ENCODE results near the gene SLC22A23.

SLC22A23 gene

GRCh38 chr6:3398755-3399696 is 57.8 kb downstream of the SLC22A23 start:
- Histone ChIP-seq H3K4me3 (ENCODE audit: low read length) (no peak overlapping the region), H3K27ac (ENCODE audit: low read depth, low read length) (no peak overlapping the region), H3K27me3 (ENCODE audit: control insufficient read depth, insufficient read depth, low read length) (no peaks in the 10 kb centered on the region), H3K9ac (ENCODE audit: low read length) (no peak overlapping the region), H3K36me3 (ENCODE audit: control insufficient read depth, insufficient read depth, low read length) (no peaks in the 10 kb centered on the region), H3K4me1 (ENCODE audit: control insufficient read depth, insufficient read depth, low read length) (peaks cover 13% of the 10 kb centered on the region)

GRCh38 chr6:3398165-3398562 is 58.7 kb downstream of the SLC22A23 start:
- H3K27ac ChIP-seq (ENCODE audit: low read depth, low read length) = no peak overlapping the region
- H3K4me1 ChIP-seq (ENCODE audit: control insufficient read depth, insufficient read depth, low read length) = peaks cover 13% of the 10 kb centered on the region
- H3K4me3 ChIP-seq (ENCODE audit: low read length) = no peak overlapping the region
- H3K9ac ChIP-seq (ENCODE audit: low read length) = no peak overlapping the region
- H3K27me3 ChIP-seq (ENCODE audit: control insufficient read depth, insufficient read depth, low read length) = no peaks in the 10 kb centered on the region
- H3K36me3 ChIP-seq (ENCODE audit: control insufficient read depth, insufficient read depth, low read length) = no peaks in the 10 kb centered on the region

DNA sequence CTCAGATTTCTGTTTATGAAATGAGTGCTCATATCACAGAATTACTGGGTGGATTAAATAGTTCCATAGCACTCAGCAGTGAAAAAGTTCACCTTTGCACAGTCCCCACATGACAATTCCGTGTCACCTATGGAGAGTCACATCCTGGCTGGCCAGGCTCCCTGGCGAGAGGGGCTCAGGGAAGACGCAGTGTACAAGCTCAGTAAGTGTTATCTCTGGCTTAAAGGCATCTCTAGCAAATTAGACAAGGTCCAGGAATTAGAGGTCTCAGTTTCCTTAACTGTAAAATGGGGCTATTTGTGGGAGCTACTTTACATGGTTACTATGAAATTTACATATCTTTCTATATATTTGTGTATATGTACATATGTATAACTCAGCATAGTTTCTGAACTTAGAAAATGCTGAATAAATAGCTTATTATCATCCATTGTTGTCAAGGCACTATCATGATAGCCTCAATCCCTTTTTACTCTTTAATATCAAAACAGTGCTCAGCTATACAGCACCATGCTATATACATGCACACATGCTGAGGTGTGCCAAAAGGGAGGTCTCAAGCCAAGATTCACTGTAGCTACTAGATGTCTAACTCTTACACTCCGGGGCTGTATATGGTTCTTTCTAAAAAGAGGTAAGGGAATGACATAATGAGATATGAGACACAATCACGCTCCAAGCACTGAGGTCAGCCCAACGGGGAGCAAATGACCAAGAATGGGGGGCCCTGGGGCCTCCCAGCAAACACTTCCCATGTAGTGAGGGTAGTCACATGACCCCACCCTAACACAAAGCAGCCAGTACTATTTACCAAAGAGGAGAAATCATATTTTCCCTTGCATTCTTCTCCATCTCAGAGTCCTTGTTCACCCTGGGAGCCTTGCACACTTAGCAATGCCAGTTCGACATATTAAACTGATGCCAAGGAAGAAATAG is 59.4 kb downstream of the SLC22A23 start:
- no peak overlapping the region for H3K4me3 ChIP-seq (ENCODE audit: low read length)
- H3K27ac ChIP-seq (ENCODE audit: low read depth, low read length) = no peak overlapping the region
- no peaks in the 10 kb centered on the region for H3K27me3 ChIP-seq (ENCODE audit: control insufficient read depth, insufficient read depth, low read length)
- no peaks in the 10 kb centered on the region for H3K36me3 ChIP-seq (ENCODE audit: control insufficient read depth, insufficient read depth, low read length)
- H3K9ac ChIP-seq (ENCODE audit: low read length) = no peak overlapping the region
- peaks cover 8% of the 10 kb centered on the region for H3K4me1 ChIP-seq (ENCODE audit: control insufficient read depth, insufficient read depth, low read length)

GRCh38 chr6:3396503-3397180 is 60.2 kb downstream of the SLC22A23 start:
- Histone ChIP-seq H3K4me1 (ENCODE audit: control insufficient read depth, insufficient read depth, low read length) (peaks cover 8% of the 10 kb centered on the region), H3K27me3 (ENCODE audit: control insufficient read depth, insufficient read depth, low read length) (no peaks in the 10 kb centered on the region), H3K36me3 (ENCODE audit: control insufficient read depth, insufficient read depth, low read length) (no peaks in the 10 kb centered on the region), H3K27ac (ENCODE audit: low read depth, low read length) (no peak overlapping the region), H3K9ac (ENCODE audit: low read length) (no peak overlapping the region), H3K4me3 (ENCODE audit: low read length) (no peak overlapping the region)

DNA sequence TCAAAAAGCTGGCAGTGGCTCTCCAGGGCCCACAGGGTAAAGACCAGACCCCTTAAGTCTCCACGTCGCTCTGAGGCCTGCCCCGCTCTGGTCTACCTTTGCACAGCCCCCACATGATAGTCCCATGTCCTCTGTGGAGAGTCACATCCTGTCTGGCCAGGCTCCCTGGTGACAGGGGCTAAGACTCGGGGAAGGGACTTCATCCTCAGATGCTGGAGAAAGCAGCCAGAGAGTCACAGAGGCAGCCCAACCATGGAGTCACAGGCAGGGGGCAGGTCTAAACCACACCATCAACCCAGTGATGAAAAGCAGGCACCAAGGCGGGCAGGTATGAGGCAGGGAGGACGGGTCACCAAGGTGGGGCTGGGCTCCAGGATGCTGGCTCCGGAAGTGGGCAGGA is 62.2 kb downstream of the SLC22A23 start:
- H3K4me3 ChIP-seq (ENCODE audit: low read length) = no peak overlapping the region
- H3K9ac ChIP-seq (ENCODE audit: low read length) = no peak overlapping the region
- H3K36me3 ChIP-seq (ENCODE audit: control insufficient read depth, insufficient read depth, low read length) = no peaks in the 10 kb centered on the region
- peaks cover 8% of the 10 kb centered on the region for H3K4me1 ChIP-seq (ENCODE audit: control insufficient read depth, insufficient read depth, low read length)
- no peak overlapping the region for H3K27ac ChIP-seq (ENCODE audit: low read depth, low read length)
- H3K27me3 ChIP-seq (ENCODE audit: control insufficient read depth, insufficient read depth, low read length) = no peaks in the 10 kb centered on the region

DNA sequence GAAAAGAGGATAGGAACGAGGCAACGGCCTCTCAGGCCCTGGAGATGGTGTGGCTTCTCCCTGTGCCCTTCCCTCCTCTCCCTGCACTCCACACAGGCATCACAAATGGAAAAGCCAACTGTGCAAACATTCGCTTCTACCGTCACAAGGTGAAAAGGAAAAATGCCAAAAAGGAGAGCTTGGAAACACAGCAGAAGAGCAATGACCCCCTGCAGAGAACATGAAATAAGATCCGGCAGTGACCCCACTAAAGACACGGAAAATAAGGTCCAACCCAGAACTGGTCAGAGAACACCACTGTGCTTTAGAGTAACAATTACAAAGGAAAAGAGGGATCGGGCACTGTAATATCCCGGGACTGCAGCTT is 63.0 kb downstream of the SLC22A23 start:
- Histone ChIP-seq H3K36me3 (ENCODE audit: control insufficient read depth, insufficient read depth, low read length) (no peaks in the 10 kb centered on the region), H3K4me1 (ENCODE audit: control insufficient read depth, insufficient read depth, low read length) (peaks cover 8% of the 10 kb centered on the region), H3K4me3 (ENCODE audit: low read length) (no peak overlapping the region), H3K27me3 (ENCODE audit: control insufficient read depth, insufficient read depth, low read length) (no peaks in the 10 kb centered on the region), H3K9ac (ENCODE audit: low read length) (no peak overlapping the region), H3K27ac (ENCODE audit: low read depth, low read length) (no peak overlapping the region)

DNA sequence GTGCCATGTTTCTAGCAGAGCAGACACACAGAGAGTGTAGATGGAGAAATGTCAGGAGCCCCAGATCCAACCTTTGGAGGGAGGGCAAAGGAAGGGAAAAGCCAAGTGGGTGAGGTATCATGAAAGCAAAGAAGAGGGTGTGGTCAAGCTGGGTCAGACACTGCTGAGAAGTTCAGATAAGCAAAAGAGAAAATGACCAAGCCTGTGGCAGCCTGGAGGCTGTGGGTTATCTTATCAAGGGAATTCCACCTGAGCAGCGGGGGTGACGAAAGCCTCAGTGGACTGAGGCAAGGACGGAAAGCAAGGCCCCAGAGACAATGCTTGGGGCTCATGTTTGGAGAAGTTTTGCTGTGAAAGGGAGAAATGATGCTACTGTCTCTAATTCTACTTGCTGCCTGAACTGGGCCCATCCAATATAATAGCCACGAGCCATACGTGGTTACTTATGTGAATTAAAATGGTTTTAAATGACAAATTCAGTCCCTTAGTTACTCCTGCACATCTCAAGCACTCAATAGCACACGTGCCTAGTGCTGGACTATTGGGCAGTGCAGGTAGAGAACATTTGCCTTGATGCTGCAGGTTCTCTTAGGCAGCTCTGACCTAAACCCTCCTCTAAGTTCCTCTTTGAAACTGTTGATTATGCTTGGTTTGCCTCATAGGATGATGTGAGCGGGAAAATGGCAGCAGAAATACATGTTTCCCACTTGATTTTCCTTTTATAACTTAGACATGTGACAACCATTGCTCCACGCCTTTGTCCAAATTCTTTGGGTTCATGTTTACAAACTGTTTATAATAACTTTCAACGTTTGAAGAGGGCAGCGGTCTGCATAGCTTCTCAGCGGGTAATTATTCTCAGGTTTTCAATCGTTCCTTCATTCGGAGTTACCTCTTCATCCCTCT is 63.7 kb downstream of the SLC22A23 start:
- no peak overlapping the region for H3K27ac ChIP-seq (ENCODE audit: low read depth, low read length)
- peaks cover 6% of the 10 kb centered on the region for H3K4me1 ChIP-seq (ENCODE audit: control insufficient read depth, insufficient read depth, low read length)
- no peak overlapping the region for H3K9ac ChIP-seq (ENCODE audit: low read length)
- no peak overlapping the region for H3K4me3 ChIP-seq (ENCODE audit: low read length)
- no peaks in the 10 kb centered on the region for H3K36me3 ChIP-seq (ENCODE audit: control insufficient read depth, insufficient read depth, low read length)
- H3K27me3 ChIP-seq (ENCODE audit: control insufficient read depth, insufficient read depth, low read length) = no peaks in the 10 kb centered on the region

DNA sequence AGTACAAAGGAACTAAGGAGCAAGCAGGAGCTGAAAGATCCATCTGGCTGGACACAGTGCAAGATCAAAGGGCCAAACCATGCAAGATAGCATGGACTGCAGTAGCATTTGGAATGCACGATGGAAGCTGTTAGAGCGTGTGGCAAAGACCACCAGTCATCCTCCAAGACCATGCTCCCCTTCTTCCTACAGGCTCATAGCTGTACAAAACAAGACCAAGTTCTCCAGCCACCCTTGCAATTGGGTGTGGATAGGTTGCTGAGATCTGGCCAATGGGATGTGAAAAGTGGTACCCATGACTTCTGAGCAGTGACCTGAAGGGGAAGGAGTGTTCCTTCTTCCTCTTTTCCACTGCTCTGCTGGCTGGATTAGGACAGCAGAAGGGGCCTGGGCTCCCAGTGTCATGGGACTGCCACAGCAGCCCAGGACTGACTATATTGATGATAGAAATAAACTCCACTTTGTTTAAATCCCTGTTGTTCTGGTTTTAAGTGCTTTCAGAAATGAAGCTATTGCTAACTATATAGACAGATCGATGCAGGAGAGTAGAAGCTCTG is 64.9 kb downstream of the SLC22A23 start:
- no peaks in the 10 kb centered on the region for H3K4me1 ChIP-seq (ENCODE audit: control insufficient read depth, insufficient read depth, low read length)
- H3K27ac ChIP-seq (ENCODE audit: low read depth, low read length) = no peak overlapping the region
- no peaks in the 10 kb centered on the region for H3K27me3 ChIP-seq (ENCODE audit: control insufficient read depth, insufficient read depth, low read length)
- H3K36me3 ChIP-seq (ENCODE audit: control insufficient read depth, insufficient read depth, low read length) = no peaks in the 10 kb centered on the region
- no peak overlapping the region for H3K4me3 ChIP-seq (ENCODE audit: low read length)
- H3K9ac ChIP-seq (ENCODE audit: low read length) = no peak overlapping the region

GRCh38 chr6:3390698-3391097 is 66.2 kb downstream of the SLC22A23 start:
- no peaks in the 10 kb centered on the region for H3K4me1 ChIP-seq (ENCODE audit: control insufficient read depth, insufficient read depth, low read length)
- no peaks in the 10 kb centered on the region for H3K27me3 ChIP-seq (ENCODE audit: control insufficient read depth, insufficient read depth, low read length)
- H3K36me3 ChIP-seq (ENCODE audit: control insufficient read depth, insufficient read depth, low read length) = no peaks in the 10 kb centered on the region
- no peak overlapping the region for H3K27ac ChIP-seq (ENCODE audit: low read depth, low read length)
- H3K4me3 ChIP-seq (ENCODE audit: low read length) = no peak overlapping the region
- no peak overlapping the region for H3K9ac ChIP-seq (ENCODE audit: low read length)

DNA sequence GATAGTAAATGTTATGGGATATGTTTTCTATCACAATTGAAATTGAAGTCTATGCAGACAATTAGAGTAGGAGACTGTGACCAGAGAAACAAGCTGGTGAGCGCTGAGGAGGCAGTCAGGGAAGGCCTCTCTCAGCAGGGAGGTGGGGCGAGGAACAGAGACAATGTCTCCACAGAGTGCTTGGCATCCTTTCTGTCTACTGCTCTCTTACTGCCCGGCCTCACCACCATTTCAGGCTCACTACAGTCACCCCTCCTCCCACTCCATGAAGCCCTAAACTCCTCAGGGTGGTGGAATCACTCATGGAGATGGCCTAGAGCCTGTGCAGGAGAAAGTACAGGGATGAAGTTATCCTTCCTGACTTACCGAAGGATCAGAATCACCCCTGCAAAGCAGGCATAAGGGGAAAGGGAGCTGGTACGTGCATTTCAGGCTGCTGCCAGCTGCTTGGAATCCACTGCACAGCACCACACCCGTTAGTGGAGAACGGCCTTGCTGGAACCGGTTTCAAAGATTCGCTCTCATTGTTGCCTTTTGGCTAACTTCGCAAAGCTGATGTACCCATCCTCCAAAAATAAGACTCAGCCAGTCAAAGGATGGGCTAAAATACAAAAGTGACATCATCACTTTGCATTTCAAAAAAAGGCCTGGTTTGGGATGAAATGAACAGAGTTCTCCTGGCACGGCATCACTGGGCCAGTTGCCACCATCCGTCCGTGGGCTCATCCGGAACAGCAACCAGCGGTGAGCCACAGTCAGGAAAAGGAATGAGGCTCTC is 67.3 kb downstream of the SLC22A23 start:
- Histone ChIP-seq H3K27me3 (ENCODE audit: control insufficient read depth, insufficient read depth, low read length) (no peaks in the 10 kb centered on the region), H3K27ac (ENCODE audit: low read depth, low read length) (no peak overlapping the region), H3K4me3 (ENCODE audit: low read length) (no peak overlapping the region), H3K9ac (ENCODE audit: low read length) (no peak overlapping the region), H3K4me1 (ENCODE audit: control insufficient read depth, insufficient read depth, low read length) (no peaks in the 10 kb centered on the region), H3K36me3 (ENCODE audit: control insufficient read depth, insufficient read depth, low read length) (no peaks in the 10 kb centered on the region)

DNA sequence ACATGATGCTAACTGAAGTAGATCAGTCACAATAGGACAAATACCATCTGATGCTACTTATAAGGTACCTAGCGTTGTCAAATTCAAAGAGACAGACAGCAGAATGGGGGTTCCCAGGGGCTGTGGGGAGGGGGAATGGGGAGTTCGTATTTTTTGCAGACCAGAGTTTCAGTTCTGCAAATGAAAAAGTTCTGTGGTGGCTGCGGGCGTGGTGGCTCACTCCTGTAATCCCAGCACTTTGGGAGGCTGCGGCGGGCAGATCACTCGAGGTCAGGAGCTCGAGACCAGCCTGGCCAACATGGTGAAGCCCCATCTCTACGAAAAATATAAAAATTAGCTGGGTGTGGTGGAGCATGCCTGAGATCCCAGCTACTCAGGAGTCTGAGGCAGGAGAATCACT is 68.1 kb downstream of the SLC22A23 start:
- H3K27ac ChIP-seq (ENCODE audit: low read depth, low read length) = no peak overlapping the region
- H3K27me3 ChIP-seq (ENCODE audit: control insufficient read depth, insufficient read depth, low read length) = no peaks in the 10 kb centered on the region
- no peaks in the 10 kb centered on the region for H3K36me3 ChIP-seq (ENCODE audit: control insufficient read depth, insufficient read depth, low read length)
- no peak overlapping the region for H3K9ac ChIP-seq (ENCODE audit: low read length)
- no peak overlapping the region for H3K4me3 ChIP-seq (ENCODE audit: low read length)
- peaks cover 1% of the 10 kb centered on the region for H3K4me1 ChIP-seq (ENCODE audit: control insufficient read depth, insufficient read depth, low read length)

Data from rectal smooth muscle tissue (tissue), 1 donor.